HG03175 (cell line): ENCODE data around the gene SERGEF.
"Not testable (repeated sequence)": the region's sequence is repeated elsewhere in the genome, so short reads cannot be mapped to it uniquely, and the experiment has no call there.

Experiments
- ATAC-seq: cut with Tn5 transposase; IDR thresholded peaks from one replicate; pipeline ENCODE4 v1.9.1; 2021; ENCODE audit warnings: mild to moderate bottlenecking, moderate library complexity; ENCODE audit not compliant: unreplicated experiment

SERGEF gene

GRCh38 chr11:17915500-17916143 lies 97.2 kb downstream of the SERGEF start:
- no peak for ATAC-seq

GRCh38 chr11:17914957-17915356 lies 97.9 kb downstream of the SERGEF start:
- no peak for ATAC-seq

GRCh38 chr11:17907046-17907445 lies 105.8 kb downstream of the SERGEF start:
- no peak for ATAC-seq

- no peak for ATAC-seq
These were observed 106.4 kb downstream of the SERGEF start for GRCh38 chr11:17906436-17906835.

GRCh38 chr11:17905477-17905876 lies 107.4 kb downstream of the SERGEF start:
- ATAC-seq = peak; percentile 94

- ATAC-seq = no peak
These were observed 111.4 kb downstream of the SERGEF start for GRCh38 chr11:17901481-17901880.

GRCh38 chr11:17898782-17899181 lies 114.1 kb downstream of the SERGEF start:
- ATAC-seq = no peak

GRCh38 chr11:17898071-17898470 lies 114.8 kb downstream of the SERGEF start:
- no peak for ATAC-seq

- no peak for ATAC-seq
These were observed 115.4 kb downstream of the SERGEF start for GRCh38 chr11:17897495-17897894.

GRCh38 chr11:17896496-17897151 lies 116.2 kb downstream of the SERGEF start:
- ATAC-seq = not testable (repeated sequence)

GRCh38 chr11:17894929-17895658 lies 117.8 kb downstream of the SERGEF start:
- ATAC-seq = no peak

- ATAC-seq = no peak
These were observed 120.4 kb downstream of the SERGEF start for GRCh38 chr11:17892409-17892808.

GRCh38 chr11:17890325-17890724 lies 122.5 kb downstream of the SERGEF start:
- ATAC-seq = no peak

- no peak for ATAC-seq
These were observed 125.1 kb downstream of the SERGEF start for GRCh38 chr11:17887779-17888178.

- no peak for ATAC-seq
These were observed 128.9 kb downstream of the SERGEF start for GRCh38 chr11:17883946-17884345.

- ATAC-seq = no peak
These were observed 129.8 kb downstream of the SERGEF start for GRCh38 chr11:17883057-17883456.

GRCh38 chr11:17878743-17879142 lies 134.1 kb downstream of the SERGEF start:
- ATAC-seq = no peak

- no peak for ATAC-seq
These were observed 135.0 kb downstream of the SERGEF start for GRCh38 chr11:17877886-17878285.

- ATAC-seq = no peak
These were observed 136.0 kb downstream of the SERGEF start for GRCh38 chr11:17876827-17877226.

GRCh38 chr11:17875891-17876290 lies 137.0 kb downstream of the SERGEF start:
- ATAC-seq = no peak

- no peak for ATAC-seq
These were observed 139.3 kb downstream of the SERGEF start for GRCh38 chr11:17873586-17873985.

- not testable (repeated sequence) for ATAC-seq
These were observed 144.4 kb downstream of the SERGEF start for GRCh38 chr11:17868398-17868797.
